Smooth muscle cell (in vitro differentiated cells): ENCODE data around the gene PSMC5. TPM values are rescaled to one million over a fixed set of nuclear protein-coding genes. Genes with fewer than 3 reads are reported as not detected.

ENCODE experiments used
- DNase-seq: peaks from one replicate; lab custom pipeline; 2025; ENCODE audit not compliant: unreplicated experiment; lab: John Stamatoyannopoulos, UW
- H2AFZ ChIP-seq: fragments of 200-600 bp; sonication (generic); 2 replicates; pipeline ENCODE4 v1.6.0; 2016; ENCODE audit warnings: antibody characterized with exemption, low read depth, mild to moderate bottlenecking
- H3F3A ChIP-seq: fragments of 200-600 bp; sonication (generic); 2 replicates; pipeline ENCODE4 v1.6.0; 2017; ENCODE audit warnings: antibody characterized with exemption, low read depth
- H3K27ac ChIP-seq: fragments of 200-600 bp; sonication (generic); 2 replicates; pipeline ENCODE4 v1.5.1; 2016; ENCODE audit warnings: low read depth, mild to moderate bottlenecking
- H3K27me3 ChIP-seq: fragments of 200-600 bp; sonication (generic); 2 replicates; pipeline ENCODE4 v1.6.1; 2016; ENCODE audit warnings: low read depth, mild to moderate bottlenecking
- H3K36me3 ChIP-seq: fragments of 200-600 bp; sonication (generic); 2 replicates; pipeline ENCODE4 v1.5.1; 2016; ENCODE audit warnings: low read depth
- H3K4me1 ChIP-seq: fragments of 200-600 bp; sonication (generic); 2 replicates; pipeline ENCODE4 v1.5.1; 2016; ENCODE audit warnings: low read depth
- H3K4me2 ChIP-seq: fragments of 200-600 bp; sonication (generic); 2 replicates; pipeline ENCODE4 v1.6.0; 2016; ENCODE audit warnings: mild to moderate bottlenecking
- H3K4me3 ChIP-seq: fragments of 200-600 bp; sonication (generic); 2 replicates; pipeline ENCODE4 v1.5.1; 2016; ENCODE audit warnings: mild to moderate bottlenecking
- H3K79me2 ChIP-seq: fragments of 200-600 bp; sonication (generic); 2 replicates; pipeline ENCODE4 v1.6.0; 2016; ENCODE audit warnings: low read depth, mild to moderate bottlenecking
- H3K9ac ChIP-seq: fragments of 200-600 bp; sonication (generic); 2 replicates; pipeline ENCODE4 v1.6.0; 2016; ENCODE audit warnings: low read depth
- H3K9me3 ChIP-seq: fragments of 200-600 bp; sonication (generic); replicated peaks from 2 replicates; pipeline ENCODE4 v1.5.1; 2016; ENCODE audit warnings: low read depth
- H4K20me1 ChIP-seq: fragments of 200-600 bp; sonication (generic); 2 replicates; pipeline ENCODE4 v1.6.0; 2016; ENCODE audit warnings: low read depth
- CTCF ChIP-seq: fragments of 200-600 bp; sonication (generic); IDR thresholded peaks from 2 replicates; pipeline ENCODE4 v1.5.1; 2017; ENCODE audit warnings: borderline replicate concordance, mild to moderate bottlenecking, antibody characterized with exemption; ENCODE audit not compliant: insufficient read depth, poor library complexity, severe bottlenecking
- WGBS: methylation state at CpG from one replicate; pipeline ENCODE4 v1.1.7; 2016; ENCODE audit warnings: low lambda C conversion rate; 5-methylcytosine and 5-hydroxymethylcytosine counted together
- polyA plus RNA-seq: library from polyadenylated mRNA; unstranded; fragments of >200 nt; fragmentation: Nextera tagmentation; extraction: Ambion mirVana; gene quantifications from 2 replicates; pipeline ENCODE4 v1.2.1, GENCODE V29; 2016
- total RNA-seq: library from RNA; depleted of rRNA; stranded (reverse); fragments of >200 nt; gene quantifications from 2 replicates; pipeline ENCODE4 v1.2.3, GENCODE V29; 2014

The PSMC5 gene
- total and polyA plus RNA-seq, 2 experiments from 2014 or later, result 46.2 to 132 TPM

DNA sequence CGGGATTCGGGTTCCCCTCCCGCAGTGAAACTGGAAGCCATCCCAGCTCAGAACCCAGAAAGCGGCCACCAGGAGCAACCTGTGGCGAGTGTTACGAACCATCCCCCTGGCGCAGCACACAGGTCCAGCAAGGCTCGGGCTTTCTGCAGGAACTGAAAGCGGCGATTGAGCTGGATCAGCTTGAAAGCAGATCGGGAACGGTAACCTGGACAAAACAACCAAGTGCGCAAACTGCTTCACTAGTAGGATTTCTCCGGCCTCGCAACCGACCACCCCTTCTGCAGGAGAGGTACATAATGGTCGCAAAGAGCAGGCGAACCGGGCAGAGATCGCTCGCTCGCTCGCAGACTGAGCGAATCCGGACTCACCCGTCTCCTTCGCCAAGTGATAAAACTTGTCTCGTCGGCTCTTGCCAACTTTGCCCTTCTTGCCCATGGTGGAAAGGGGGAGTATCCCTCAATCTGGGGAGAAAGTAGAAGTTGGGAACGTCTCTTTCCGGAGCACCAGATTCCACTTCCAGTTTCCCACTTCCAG is 696 bp upstream of the PSMC5 start:
- no peak for DNase-seq
- no peak for TF ChIP-seq CTCF
- WGBS, result 2% methylated on average over 31 of the region's 31 CpGs

GRCh38 chr17:63827801-63828221 is 580 bp downstream of the PSMC5 start:
- WGBS, result 4% methylated on average over 19 of the region's 19 CpGs
- Histone ChIP-seq H3F3A (no peaks in the 10 kb centered on the region), H3K4me3 (peak overlapping the region; percentile 71), H4K20me1 (peaks cover 3% of the 10 kb centered on the region), H3K9me3 (no peaks in the 10 kb centered on the region), H2AFZ (peak overlapping the region; percentile 99), H3K79me2 (peaks cover 34% of the 10 kb centered on the region), H3K27me3 (no peaks in the 10 kb centered on the region), H3K27ac (peak overlapping the region; percentile 95), H3K9ac (peak overlapping the region; percentile 97), H3K36me3 (no peaks in the 10 kb centered on the region), H3K4me2 (peak overlapping the region; percentile 95), H3K4me1 (peaks cover 14% of the 10 kb centered on the region)
- DNase-seq, result no peak
- no peak for TF ChIP-seq CTCF

More for the DNA sequence above, 696 bp upstream of the PSMC5 start:
- Histone ChIP-seq H3K9ac (peak overlapping the region; percentile 97), H3K79me2 (peaks cover 36% of the 10 kb centered on the region), H3K4me1 (peaks cover 14% of the 10 kb centered on the region), H3K9me3 (no peaks in the 10 kb centered on the region), H3K4me3 (peak overlapping the region; percentile 71), H3F3A (peaks cover 3% of the 10 kb centered on the region), H3K27ac (peak overlapping the region; percentile 95), H3K36me3 (no peaks in the 10 kb centered on the region), H3K4me2 (peak overlapping the region; percentile 95), H2AFZ (peak overlapping the region; percentile 99), H3K27me3 (no peaks in the 10 kb centered on the region), H4K20me1 (peaks cover 8% of the 10 kb centered on the region)

DNA sequence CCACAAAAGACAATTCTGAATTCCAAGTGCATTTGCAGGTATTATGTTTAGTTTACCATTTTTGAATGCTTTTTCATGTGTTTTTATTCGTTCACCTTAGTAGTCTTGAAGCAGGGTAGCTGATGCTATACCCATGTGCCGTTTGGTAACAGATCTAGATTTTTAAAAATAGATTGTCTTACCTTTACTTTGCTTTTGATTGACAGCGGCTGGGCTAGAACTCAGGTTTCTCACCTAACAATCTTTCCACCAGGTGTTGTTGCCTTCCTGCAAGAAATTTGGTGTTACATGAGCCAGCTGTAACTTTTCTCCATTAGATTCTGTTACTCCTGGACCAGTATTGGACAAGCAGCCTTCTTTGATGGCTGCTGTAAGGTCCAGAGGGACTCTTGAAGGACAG is 1.7 kb downstream of the PSMC5 start:
- Histone ChIP-seq H3K9me3 (no peaks in the 10 kb centered on the region), H3K27me3 (no peaks in the 10 kb centered on the region), H3K4me1 (peaks cover 14% of the 10 kb centered on the region), H4K20me1 (peaks cover 3% of the 10 kb centered on the region), H3K79me2 (peaks cover 34% of the 10 kb centered on the region), H3K4me3 (no peak overlapping the region), H3K4me2 (peak overlapping the region; percentile 95), H2AFZ (no peak overlapping the region), H3K27ac (no peak overlapping the region), H3K9ac (no peak overlapping the region), H3F3A (no peaks in the 10 kb centered on the region), H3K36me3 (no peaks in the 10 kb centered on the region)
- no peak for TF ChIP-seq CTCF
- 100% methylated on average over 3 of the region's 3 CpGs for WGBS
- DNase-seq, result no peak

DNA sequence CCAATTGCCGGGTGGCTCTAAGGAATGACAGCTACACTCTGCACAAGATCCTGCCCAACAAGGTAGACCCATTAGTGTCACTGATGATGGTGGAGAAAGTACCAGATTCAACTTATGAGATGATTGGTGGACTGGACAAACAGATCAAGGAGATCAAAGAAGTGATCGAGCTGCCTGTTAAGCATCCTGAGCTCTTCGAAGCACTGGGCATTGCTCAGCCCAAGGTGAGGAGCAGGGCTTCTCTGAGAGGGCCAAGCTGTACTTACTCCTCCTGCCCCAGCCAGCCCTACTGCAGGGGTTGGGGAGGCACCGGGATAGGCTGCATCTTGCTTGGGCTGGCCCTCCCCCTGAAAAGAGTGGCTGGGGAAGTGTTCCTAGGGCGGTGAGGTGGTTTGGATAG is 3.0 kb downstream of the PSMC5 start:
- Histone ChIP-seq H3K4me2 (no peak overlapping the region), H3K36me3 (no peaks in the 10 kb centered on the region), H3K27me3 (no peaks in the 10 kb centered on the region), H3K9ac (no peak overlapping the region), H3K4me1 (peaks cover 14% of the 10 kb centered on the region), H3K9me3 (no peaks in the 10 kb centered on the region), H3K79me2 (peaks cover 34% of the 10 kb centered on the region), H3K27ac (no peak overlapping the region), H3K4me3 (no peak overlapping the region), H4K20me1 (peaks cover 7% of the 10 kb centered on the region), H2AFZ (no peak overlapping the region), H3F3A (no peaks in the 10 kb centered on the region)
- TF ChIP-seq CTCF, result no peak
- no peak for DNase-seq
- WGBS, result 96% methylated on average over 5 of the region's 5 CpGs
